CD1c-positive myeloid dendritic cell (primary cell): ENCODE results near the gene NHLH2.

Experiments
- DNase-seq: peaks from one replicate; pipeline ENCODE4 v3.0.0-alpha.2; 2016; ENCODE audit errors: extremely low spot score

Gene NHLH2

DNA sequence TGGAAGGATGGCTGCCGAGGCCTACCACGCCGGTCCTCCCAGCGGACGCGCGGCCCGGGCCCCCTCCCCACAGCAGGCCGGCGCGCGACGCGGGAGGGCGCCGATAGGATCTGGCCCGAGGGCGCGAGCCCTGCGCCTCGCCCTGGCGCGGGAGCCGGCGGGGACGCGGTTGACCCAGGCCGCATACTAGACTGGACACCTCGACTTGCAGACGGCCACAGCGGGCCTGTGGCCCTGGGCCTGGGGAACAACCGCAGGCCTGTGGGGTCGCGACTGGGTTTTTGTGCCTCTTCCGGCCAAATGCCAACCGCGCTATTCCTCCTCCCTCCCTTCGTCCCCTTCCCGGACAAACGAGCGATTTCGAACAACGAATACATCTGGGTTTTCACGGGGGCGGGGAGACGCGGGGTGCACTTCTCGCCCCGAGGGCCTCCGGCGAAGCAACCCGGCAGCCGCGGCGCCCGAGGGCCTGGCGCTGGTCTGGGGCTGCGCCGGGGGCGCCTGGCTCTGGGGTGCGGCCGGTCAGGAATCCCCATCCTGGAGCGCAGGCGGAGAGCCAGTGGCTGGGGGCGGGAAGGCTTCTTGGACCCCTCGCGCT is 2.4 kb downstream of the NHLH2 start:
- DNase-seq: peak; percentile 8

DNA sequence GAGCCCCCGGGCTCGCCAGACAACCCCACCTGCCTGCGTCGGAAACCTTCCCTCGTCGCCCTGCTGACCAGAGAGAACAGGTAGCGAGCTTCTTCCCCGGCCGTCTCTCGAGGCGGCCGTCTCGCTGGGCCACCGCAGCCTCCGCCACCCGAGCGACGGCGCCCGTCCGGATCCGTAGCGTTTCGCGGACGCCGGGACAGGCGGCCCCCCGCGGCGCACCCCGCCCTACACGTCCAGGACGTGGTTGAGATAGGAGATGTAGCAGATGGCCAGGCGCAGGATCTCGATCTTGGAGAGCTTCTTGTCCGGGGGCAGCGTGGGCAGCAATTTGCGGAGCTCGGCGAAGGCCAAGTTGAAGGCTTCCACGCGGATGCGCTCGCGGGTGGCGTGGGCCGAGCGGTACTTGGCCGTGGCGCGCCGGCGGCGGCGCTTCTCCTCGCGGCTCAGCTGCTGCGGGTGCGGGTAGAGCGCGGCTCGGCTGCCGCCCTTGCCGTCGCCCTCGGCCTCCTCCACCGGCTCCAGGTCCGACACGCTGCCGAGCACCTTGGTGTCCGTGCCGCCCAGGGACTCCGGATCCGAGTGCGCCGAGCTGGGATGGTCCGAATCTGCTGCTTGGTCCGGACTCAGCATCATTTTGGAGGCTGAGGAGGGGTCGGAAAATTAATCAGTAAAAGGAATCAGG is 3.0 kb downstream of the NHLH2 start:
- DNase-seq: peak; percentile 14

DNA sequence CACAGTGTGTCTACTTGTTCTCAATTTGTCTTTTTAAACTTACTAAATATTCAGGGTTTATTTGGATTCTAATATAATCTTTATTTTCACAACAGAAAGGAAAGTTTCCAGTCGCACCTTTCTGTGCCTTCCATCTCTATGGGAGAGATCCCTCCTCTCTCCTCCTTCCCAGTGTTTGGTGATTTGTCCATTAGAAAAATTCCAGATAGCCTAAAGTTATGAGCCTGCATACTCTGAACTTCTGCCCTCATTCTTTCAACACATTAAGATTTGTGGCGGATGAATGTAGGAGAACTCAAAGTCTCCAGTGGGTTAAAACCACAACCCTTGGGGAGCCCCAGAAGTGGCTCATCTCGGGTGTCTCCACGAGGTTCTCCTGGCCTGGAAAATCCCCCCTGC is 3.6 kb downstream of the NHLH2 start:
- no peak for DNase-seq

DNA sequence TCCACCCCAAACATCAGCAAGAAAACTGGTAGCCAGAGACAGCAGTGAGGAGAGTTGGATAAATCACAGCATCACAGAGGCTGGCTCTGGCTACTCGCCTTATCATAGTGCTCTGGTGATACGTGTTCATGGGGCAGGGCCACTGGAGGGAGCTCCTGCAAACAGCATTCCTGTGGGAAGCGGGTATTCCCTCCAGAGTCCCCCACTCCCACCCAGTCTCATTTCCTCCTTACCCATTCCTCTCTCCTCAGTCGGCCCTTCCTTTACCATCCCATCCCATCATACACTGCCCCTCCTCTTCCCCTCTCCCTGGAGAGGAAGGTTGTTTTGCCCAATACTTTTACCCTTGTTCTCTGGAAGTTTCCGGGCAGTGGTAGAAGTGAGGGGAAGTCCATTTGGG is 7.1 kb downstream of the NHLH2 start:
- no peak for DNase-seq

DNA sequence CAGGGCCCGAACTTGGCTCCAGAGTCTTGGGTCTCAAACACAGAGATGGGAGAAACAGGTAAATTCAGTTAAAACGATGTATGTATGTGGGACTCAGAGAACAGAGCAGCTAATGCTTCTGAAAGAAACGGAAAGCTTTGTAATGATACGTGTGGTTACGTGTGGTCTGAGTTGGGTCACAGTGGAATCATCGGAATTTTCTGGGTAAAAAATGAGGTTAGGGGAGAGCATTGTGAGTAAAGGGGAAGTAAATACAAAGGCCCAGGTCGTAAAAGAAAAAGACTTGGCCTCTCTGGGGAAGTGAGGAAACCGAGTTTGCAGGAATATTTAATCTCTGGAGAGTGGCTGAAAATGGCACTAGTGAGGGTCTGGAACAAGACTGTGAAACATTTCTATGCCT is 8.3 kb downstream of the NHLH2 start:
- peak; percentile 17 for DNase-seq

DNA sequence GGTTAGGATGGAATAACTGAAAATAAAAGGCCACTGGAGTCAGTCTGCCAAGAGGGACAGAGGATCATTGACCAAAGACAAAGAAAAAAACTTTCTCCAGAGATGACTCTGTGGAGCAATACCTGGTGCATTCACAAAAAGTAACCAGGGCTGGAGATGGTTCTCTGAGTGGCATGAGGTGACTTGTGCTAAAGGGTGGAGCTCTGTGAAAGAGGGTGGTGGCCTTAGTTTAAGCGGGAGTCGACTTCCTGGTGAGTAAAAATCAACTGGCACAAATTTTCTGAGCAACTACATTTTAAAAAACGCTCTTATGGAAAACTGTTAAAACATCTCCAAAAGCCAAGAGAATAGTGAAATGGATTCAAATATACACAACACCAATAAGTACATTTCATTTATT is 10.0 kb downstream of the NHLH2 start:
- DNase-seq: no peak

DNA sequence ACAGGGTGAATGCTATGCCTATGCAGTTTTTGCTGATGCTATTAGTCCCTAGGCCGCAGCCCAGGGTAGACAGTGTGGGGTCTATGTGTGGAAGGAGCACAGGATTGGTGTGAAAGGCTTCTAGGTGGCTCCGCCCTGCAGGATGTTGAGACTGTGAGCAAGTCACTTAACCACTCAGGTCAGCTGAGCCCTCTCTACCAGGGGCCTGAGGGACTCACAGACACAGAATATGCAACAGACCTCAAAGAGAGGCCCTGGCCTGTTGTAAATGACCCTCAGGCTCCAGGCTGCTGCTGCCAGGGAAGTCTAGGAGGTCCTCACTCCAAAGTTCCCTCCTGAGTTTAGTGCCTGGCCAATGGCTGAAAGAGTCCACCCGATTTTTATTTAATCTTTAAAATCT is 11.0 kb downstream of the NHLH2 start:
- DNase-seq: no peak

DNA sequence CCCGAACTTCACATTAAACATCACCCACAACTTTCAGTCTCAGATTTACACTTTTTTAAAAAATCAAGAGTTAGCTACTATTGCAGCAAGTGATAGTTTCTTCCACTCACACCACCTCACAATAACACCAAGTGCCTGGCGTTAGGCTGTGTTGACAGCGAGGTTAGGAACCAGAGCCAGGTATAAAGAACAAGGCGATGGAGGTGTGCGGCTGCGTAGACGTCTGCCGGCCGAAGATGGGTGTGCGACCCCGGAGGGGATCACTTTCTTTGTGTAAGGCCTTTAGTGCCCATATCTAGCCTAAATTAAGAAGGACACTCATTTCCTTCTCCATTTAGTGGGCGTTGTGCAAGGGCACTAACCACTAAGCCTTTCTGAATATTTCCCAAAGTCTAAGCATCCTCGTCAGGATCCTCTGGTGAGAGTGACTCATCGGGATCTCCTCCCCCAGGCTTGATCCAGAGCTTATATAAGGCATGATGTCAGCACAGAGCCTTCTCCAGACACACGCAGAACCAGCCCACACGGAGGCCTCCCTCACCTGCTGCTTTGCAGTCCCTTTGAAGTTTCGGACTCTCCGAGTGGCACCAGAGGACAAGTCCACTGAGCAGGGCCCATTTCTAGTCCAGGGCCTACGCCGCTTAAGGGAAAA is 11.8 kb downstream of the NHLH2 start:
- DNase-seq: peak; percentile 88

DNA sequence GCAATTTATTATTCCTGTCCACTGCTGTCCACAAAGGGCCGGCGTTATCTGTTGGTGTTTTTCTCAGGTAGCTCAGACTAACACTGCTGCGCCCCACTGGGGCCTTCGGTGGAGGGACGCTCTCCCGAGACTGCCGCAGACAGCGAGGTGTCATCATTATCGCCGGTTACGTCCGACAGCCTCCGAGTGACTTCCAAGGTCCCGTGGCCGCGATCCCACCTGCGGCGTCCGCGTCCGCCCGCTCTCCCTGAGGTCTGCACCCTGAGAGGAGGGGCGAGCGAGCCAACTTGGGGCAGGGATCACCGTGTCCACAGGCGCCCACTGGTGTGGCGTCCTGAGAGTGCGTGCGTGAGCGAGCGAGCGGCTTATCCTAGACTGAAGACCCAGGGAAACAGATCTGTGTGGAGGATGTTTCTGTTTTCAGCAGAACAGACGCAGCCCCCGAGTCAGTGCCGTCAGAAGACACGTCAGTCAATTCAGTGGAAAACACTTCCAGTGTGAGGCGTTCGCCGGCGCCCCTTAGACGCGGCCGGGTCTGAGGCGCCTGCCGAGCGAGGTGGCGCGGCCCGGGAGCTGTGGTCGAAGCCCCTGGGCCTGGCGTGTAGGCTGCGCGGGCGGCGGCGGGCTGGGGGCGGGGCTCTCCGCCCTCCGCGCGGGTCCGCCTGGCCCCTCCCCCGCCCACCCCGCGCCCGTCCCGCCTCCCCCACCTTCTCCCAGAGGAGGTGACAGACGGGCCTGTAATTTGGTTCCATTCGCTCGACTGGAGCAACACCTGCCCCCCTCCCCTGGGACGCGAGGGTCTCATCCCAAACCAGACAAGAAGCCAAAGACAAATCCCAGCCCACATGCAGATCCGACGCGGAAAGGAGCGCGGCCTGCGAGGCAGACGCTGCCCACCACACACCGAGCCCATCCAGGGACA is 12.6 kb downstream of the NHLH2 start:
- DNase-seq: peak; percentile 76

DNA sequence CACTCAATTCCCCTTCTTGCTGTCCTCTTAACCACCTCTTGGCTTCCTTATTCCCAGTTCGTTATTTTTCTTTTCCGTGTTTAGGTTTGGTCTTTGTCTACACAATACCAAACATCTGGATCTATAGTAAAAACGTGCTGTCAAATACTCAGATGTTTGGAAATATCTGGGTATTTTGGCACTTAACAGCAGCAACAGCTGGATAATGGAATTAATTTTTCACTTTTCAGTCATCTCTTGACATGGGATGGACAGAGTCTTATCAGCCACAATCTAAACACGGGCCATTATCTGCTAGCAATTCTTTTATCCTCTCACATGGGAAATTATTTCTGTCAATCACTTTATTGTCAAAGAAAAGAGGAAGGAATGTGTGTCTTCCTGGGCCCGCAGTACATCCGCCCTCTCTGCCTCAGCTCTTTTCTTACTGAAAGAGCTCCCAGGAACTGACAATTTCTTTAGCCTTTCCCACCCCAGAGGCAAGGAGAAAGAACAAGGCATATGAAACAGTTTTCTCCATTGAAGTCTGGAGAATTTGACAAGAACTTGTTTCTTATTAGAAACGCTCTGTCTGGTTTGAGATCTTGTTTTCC is 13.4 kb downstream of the NHLH2 start:
- peak; percentile 31 for DNase-seq

DNA sequence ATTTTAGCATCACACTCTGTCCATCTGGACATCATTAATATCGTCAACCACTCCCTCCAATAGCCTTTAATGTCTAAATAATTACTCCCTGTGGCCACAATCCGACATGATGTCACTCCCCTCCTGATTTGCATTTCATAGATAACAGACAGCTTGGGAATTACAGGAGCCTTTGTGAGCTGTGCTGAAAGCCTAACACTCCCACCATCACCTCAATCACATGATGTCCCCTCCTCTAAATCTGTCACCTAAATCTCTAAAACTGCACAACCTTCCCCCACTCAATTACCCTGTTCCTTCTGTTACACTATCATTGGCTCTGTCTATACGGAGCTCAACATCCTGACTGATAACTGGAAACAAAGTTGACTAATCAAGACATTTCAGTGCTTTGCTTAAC is 14.3 kb downstream of the NHLH2 start:
- no peak for DNase-seq

DNA sequence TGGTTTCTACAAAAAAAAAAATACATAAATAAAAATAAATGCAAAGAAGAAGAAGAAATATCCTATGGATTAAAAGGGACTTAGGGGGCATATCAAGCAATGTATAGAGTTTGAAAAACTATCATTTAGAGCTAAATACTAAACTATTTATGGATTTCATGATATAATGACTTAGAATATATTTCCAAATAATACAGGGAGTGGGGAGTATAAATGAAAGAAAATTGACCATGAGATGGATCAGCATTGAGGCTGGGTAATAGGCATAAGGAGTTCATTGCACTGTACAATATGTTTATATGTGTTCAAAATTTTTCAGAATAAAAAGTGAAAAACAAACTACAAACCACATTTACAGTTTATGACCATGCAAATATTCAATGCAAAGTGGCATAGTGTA is 18.8 kb downstream of the NHLH2 start:
- no peak for DNase-seq

DNA sequence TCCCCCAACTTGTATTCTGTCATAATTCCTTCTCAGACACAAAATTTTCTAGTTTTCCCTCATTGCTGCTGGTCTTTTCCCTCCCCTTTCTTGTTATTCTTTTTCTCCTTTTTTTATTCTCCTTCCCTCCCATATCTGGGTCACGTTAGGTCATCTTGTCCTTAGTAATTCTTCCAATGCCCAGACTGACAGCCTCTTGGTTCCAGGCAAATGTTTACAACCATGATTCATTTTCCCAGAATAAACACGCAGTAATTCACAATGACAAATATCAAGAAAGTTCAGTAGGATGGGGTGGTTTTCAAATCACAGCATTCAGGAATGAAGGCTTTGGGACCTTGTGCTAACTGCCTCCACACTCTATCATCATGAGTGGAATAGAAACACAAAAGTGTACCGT is 25.2 kb downstream of the NHLH2 start:
- DNase-seq: no peak

DNA sequence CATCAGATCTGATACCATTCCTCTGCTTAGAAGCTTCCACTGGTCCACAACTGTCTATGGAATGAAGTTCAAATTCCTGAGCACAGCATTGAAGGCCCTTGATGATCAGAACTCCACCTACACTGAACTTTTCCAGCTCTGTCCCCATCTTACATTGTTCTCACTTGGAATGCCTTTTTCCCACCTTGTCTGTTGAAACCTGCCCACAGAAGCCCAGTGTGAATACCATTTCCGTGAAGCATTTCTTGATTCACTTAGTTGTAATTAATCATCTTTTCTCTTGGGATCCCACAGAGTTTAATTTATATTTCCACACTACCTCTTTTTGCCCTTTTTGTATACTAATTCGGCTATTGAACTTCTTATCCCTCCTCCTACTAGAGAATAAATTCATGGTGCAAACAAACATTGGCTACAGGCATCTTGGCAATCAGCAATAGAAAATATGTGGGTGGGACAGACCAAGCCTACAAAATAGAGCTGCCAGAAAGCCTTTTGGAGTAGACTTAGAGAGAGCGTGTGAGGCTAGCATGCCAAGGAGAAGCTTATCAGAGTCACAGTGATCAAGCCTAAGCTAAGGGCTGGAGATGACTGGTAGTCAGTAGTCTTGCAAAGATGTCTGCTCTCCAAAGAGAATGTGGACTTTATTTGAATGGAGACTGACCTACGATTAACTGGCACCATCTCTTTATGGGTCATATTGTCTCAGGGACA is 26.1 kb downstream of the NHLH2 start:
- DNase-seq: no peak

DNA sequence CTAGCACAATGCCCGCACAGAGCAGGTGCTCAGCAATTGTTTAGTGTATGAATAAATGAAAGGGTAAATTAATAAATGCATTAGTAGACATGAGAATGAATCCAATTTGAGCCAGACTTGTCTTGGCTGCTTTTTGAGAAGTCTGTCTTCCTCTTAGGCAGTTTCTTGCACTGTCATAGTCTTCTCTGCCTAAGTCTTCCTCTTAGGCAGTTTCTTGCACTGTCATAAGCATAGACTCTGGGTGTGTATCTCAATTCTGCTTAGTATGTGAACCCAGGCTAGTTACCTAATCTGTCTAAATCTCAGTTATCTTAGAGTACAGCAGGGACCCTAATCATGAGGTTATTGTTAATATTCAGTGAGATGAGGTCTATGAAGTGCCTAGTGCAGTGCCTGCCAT is 27.2 kb downstream of the NHLH2 start:
- peak; percentile 42 for DNase-seq

DNA sequence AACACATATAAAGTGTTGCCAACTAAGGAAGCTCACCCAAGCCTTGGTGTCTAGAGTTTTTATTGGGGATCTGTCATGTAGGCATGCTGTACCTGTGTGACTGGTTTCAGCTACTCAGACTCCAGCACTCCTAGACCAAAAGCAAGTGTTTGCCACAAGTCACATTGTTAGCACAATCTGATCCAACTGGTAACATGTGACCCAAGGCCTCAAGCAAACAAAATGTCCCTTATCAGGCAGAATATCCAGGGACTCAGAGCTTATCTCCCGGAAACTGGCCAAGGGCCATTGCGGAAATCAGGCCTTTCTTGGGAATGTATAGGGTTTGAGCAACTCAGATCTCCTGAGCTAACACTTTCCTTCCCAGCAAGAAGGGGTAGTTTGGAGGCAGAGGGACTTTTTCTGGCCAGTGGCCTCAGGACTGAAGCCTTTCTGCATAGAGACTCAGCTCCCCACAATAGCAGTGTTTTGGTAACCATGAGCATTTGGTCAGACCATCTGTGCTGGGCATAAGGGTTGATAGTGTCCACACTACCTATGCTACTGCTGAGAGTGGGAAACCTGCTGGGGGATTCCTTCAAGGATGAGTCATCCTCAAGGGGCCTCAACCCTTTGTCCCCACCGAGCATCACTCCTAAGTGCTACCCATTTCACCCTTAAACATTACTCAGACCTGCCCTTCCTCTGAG is 29.6 kb downstream of the NHLH2 start:
- DNase-seq: no peak

DNA sequence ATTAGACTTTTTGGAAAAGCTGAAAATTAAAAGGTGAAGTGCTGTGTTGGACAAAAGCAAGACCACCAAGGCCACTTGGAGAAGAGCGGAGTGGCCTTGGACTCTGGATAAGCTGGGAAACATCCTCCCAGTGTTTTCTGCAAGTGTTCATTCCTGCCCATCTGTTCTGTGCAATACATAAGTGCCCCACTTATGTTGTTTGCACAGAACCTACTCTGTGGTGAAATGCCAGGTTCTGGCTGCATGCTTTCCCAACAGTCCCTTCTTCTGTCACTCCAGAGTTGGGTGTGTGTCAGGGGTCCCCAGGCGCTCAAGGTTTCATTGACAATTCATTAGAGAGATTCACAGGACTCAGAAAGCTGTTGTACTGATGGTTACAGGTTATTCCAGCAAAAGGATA is 30.3 kb downstream of the NHLH2 start:
- no peak for DNase-seq

DNA sequence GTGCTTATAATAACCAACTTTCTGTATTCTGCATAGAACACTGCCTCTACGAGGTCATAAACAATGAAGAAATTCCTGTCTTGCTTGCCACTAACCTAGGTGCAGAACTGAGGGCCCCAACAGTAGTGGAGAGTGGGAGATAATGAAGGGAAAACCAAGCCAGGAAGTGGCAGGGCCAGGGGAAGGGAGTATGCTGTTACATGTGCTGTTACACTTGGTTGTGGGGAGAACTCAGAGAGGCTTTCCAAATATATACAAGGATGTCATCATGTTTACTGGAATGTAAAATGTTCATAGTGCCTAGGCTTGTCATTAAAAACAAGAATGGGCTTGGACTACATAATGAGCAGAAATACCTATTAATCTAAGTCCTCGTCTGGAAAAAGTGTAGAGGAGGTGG is 31.1 kb downstream of the NHLH2 start:
- DNase-seq: no peak

DNA sequence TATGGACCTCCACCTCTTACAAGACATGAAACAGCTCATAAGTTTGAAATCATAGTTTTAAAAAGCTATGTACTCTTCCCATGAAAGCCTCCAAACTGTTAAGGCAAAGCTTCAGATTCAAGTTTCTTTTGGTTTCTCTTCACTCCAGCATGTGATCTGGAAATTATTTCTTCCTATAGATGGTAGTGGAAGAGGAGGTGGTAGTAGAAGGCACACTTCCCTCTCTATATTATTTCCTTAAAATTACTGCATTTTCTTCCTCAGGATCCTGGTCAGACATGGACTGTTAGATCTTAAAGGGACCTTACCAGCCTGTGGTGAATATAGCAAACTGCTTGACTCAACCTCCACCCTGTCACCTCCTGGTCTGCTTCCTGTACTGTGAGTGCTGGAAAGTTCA is 31.9 kb downstream of the NHLH2 start:
- DNase-seq: peak; percentile 9

DNA sequence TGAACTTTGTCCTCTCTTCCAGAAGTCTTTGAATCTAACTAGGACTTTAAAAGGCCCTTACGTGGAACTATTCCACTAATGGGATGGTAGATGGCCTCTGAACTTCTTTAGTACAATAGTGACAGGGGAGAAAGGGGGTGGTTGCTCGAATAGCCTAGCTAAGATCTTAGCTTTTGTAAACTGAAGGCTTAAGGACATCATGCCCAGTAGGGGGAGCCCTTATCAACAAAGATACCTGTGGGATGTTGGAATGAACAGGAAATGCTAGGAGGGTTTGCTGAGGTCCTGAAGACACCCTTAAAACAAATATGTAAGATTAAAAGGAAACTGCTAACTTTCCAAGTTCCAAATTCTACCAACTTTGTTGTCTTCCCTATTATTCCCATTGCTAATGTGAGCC is 33.2 kb downstream of the NHLH2 start:
- peak; percentile 78 for DNase-seq

DNA sequence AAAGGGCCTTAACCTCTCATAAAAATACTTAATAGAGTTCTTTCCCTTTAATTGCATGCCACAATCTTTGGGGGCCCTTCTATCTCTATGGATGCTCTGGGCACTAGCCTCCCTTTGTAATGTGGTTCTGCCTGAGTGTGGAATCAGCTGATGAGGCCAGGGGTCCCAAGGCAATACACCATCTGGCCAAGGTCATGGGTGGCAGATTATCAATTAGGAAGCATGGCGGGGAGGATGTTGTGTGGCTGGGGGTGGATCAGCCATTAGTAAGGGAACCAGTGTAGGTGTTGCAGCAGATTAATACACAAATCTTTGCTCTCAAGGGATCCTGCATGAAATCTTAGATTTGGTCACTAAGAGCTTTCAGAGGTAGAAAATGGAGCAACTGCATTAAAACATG is 35.3 kb downstream of the NHLH2 start:
- DNase-seq: no peak
